Adipocyte (in vitro differentiated cells): ENCODE measurements around the gene TMEM45B.

Experiments used
- DNase-seq: peaks from one replicate; pipeline ENCODE4 v3.0.0-alpha.2; 2015; ENCODE audit warnings: low read depth
- H3K27me3 ChIP-seq: replicated peaks from 2 replicates; pipeline ENCODE4 v1.7.0; 2013; ENCODE audit warnings: mild to moderate bottlenecking, low read length, moderate library complexity; ENCODE audit not compliant: control insufficient read depth, insufficient read depth
- H3K36me3 ChIP-seq: 2 replicates; pipeline ENCODE4 v1.7.0; 2013; ENCODE audit warnings: low read length, mild to moderate bottlenecking, moderate library complexity; ENCODE audit not compliant: control insufficient read depth, insufficient read depth, severe bottlenecking
- H3K4me1 ChIP-seq: 2 replicates; pipeline ENCODE4 v1.7.0; 2013; ENCODE audit warnings: mild to moderate bottlenecking, low read length, moderate library complexity; ENCODE audit not compliant: control insufficient read depth, insufficient read depth
- H3K4me3 ChIP-seq: 2 replicates; pipeline ENCODE4 v1.7.0; 2013; ENCODE audit warnings: mild to moderate bottlenecking, low read length, moderate library complexity
- H3K9ac ChIP-seq: 2 replicates; pipeline ENCODE4 v1.7.0; 2013; ENCODE audit warnings: mild to moderate bottlenecking, low read length, moderate library complexity
- H3K9me3 ChIP-seq: 2 replicates; pipeline ENCODE4 v1.7.0; 2013; ENCODE audit warnings: mild to moderate bottlenecking, low read length, moderate library complexity; ENCODE audit not compliant: control insufficient read depth

TMEM45B gene

GRCh38 chr11:129884581-129884980, 68.9 kb downstream of the TMEM45B start:
- Histone ChIP-seq H3K9me3 (no peaks in the 10 kb centered on the region), H3K27me3 (no peaks in the 10 kb centered on the region), H3K9ac (no peak overlapping the region), H3K4me1 (no peaks in the 10 kb centered on the region), H3K36me3 (peaks cover 95% of the 10 kb centered on the region), H3K4me3 (no peak overlapping the region)
- no peak for DNase-seq

- Histone ChIP-seq H3K36me3 (peaks cover 96% of the 10 kb centered on the region), H3K9ac (no peak overlapping the region), H3K9me3 (no peaks in the 10 kb centered on the region), H3K4me3 (no peak overlapping the region), H3K27me3 (no peaks in the 10 kb centered on the region), H3K4me1 (no peaks in the 10 kb centered on the region)
- no peak for DNase-seq
These were observed 69.7 kb downstream of the TMEM45B start for GRCh38 chr11:129885381-129885780.

- H3K36me3 ChIP-seq, result peaks cover 85% of the 10 kb centered on the region
- H3K4me3 ChIP-seq, result no peak overlapping the region
- DNase-seq, result no peak
These were observed 72.8 kb downstream of the TMEM45B start for GRCh38 chr11:129888451-129888850.

GRCh38 chr11:129894278-129895125, 78.9 kb downstream of the TMEM45B start:
- peak overlapping the region; percentile 86 for H3K9ac ChIP-seq
- peaks cover 10% of the 10 kb centered on the region for H3K4me1 ChIP-seq
- H3K36me3 ChIP-seq, result peaks cover 31% of the 10 kb centered on the region
- H3K4me3 ChIP-seq, result peak overlapping the region; percentile 89
- no peaks in the 10 kb centered on the region for H3K9me3 ChIP-seq
- no peaks in the 10 kb centered on the region for H3K27me3 ChIP-seq
- DNase-seq, result no peak

More at GRCh38 chr11:129888451-129888850, 72.8 kb downstream of the TMEM45B start:
- H3K4me1 ChIP-seq, result no peaks in the 10 kb centered on the region
- no peaks in the 10 kb centered on the region for H3K9me3 ChIP-seq
- H3K27me3 ChIP-seq, result no peaks in the 10 kb centered on the region
- H3K9ac ChIP-seq, result no peak overlapping the region

- peaks cover 10% of the 10 kb centered on the region for H3K4me1 ChIP-seq
- peak within 1 kb of the TSS; percentile 89 for H3K4me3 ChIP-seq
- DNase-seq, result peak; percentile 91
- peaks cover 27% of the 10 kb centered on the region for H3K36me3 ChIP-seq
- no peaks in the 10 kb centered on the region for H3K9me3 ChIP-seq
- peak within 1 kb of the TSS; percentile 86 for H3K9ac ChIP-seq
- no peaks in the 10 kb centered on the region for H3K27me3 ChIP-seq
These were observed 79.7 kb downstream of the TMEM45B start, which contains the start of gene NFRKB for GRCh38 chr11:129895126-129896041. TSS of gene NFRKB (minus strand) at chr11:129895578. CDS start at chr11:129892849, 2,729 bp downstream.

GRCh38 chr11:129896062-129896461, 80.4 kb downstream of the TMEM45B start:
- peaks cover 10% of the 10 kb centered on the region for H3K4me1 ChIP-seq
- H3K36me3 ChIP-seq, result peaks cover 20% of the 10 kb centered on the region
- no peaks in the 10 kb centered on the region for H3K27me3 ChIP-seq
- H3K9ac ChIP-seq, result peak overlapping the region; percentile 86
- peak overlapping the region; percentile 89 for H3K4me3 ChIP-seq
- DNase-seq, result no peak
- H3K9me3 ChIP-seq, result no peaks in the 10 kb centered on the region

- Histone ChIP-seq H3K27me3 (no peaks in the 10 kb centered on the region), H3K4me3 (no peak overlapping the region), H3K9me3 (no peaks in the 10 kb centered on the region), H3K36me3 (peaks cover 47% of the 10 kb centered on the region), H3K4me1 (no peaks in the 10 kb centered on the region), H3K9ac (no peak overlapping the region)
- DNase-seq, result no peak
These were observed 89.8 kb downstream of the TMEM45B start for GRCh38 chr11:129905402-129905801.
